Testis (tissue), 3 donors: Measurements from ENCODE around the gene KIF1A. TPM values are rescaled to one million over a fixed set of nuclear protein-coding genes. Genes with fewer than 3 reads are reported as not detected.
"Not testable (repeated sequence)": the region's sequence is repeated elsewhere in the genome, so short reads cannot be mapped to it uniquely, and the experiment has no call there.

Experiments used
- DNase-seq: peaks from one replicate; pipeline ENCODE4 v3.0.0-alpha.2; 2019
- H3K27ac ChIP-seq, 2 donors: fragments of 200-600 bp; sonication (generic); one replicate each; pipeline ENCODE4 v1.5.1; 2019
- H3K27me3 ChIP-seq: fragments of 200-600 bp; sonication (generic); one replicate; pipeline ENCODE4 v1.5.1; 2019
- H3K36me3 ChIP-seq: fragments of 200-600 bp; sonication (generic); one replicate; pipeline ENCODE4 v1.5.1; 2017; ENCODE audit warnings: low read depth; ENCODE audit errors: missing control alignments
- H3K4me1 ChIP-seq: fragments of 200-600 bp; sonication (generic); one replicate; pipeline ENCODE4 v1.5.1; 2019
- H3K4me3 ChIP-seq, 2 donors: fragments of 200-600 bp; sonication (generic); one replicate each; pipeline ENCODE4 v1.5.1; 2017 to 2019
- H3K9me3 ChIP-seq: fragments of 200-600 bp; sonication (generic); one replicate; pipeline ENCODE4 v1.5.1; 2017
- POLR2A ChIP-seq: fragments of 450-650 bp; IDR thresholded peaks from one replicate; pipeline ENCODE4 v1.6.1; 2017; ENCODE audit warnings: antibody characterized with exemption, mild to moderate bottlenecking, moderate library complexity
- WGBS, 2 donors: methylation state at CpG; one replicate each; pipeline ENCODE4 v1.1.5; 2018; 5-methylcytosine and 5-hydroxymethylcytosine counted together
- intact Hi-C: fragments of 100-400 bp; cut with DNase I; formaldehyde crosslinking; loops from one replicate; pipeline ENCODE4 v1.15.1; 2023; ENCODE audit warnings: low total_unique reads
- polyA plus RNA-seq: library from polyadenylated mRNA; stranded (reverse); fragments of 350-450 nt; fragmentation: Illumina TruSeq; extraction: RNeasy Lipid Tissue Mini Kit (QIAGEN cat#74804); gene quantifications from one replicate; pipeline ENCODE4 v1.2.3, GENCODE V29; 2014; ENCODE audit warnings: low read depth, low replicate concordance; ENCODE audit not compliant: insufficient read depth
- total RNA-seq, 2 donors: library from RNA; depleted of rRNA; stranded (reverse); fragments of >200 nt; gene quantifications; one replicate each; pipeline ENCODE4 v1.2.3, GENCODE V29; 2016
- TF ChIP-seq, protein P1 (sequence below), 3 experiments: fragments of 450-650 bp in 2 of 3; fragments of 200-600 bp in 1 of 3; sonication (generic) in 1 of 3; IDR thresholded peaks; one replicate each; pipeline ENCODE4 v1.5.1; 2016 to 2019; ENCODE audit warnings: antibody characterized with exemption in 3 of 3, mild to moderate bottlenecking in 2 of 3, moderate library complexity in 1 of 3

The KIF1A gene
- total and polyA plus RNA-seq, 3 donors from 2014 or later = 33.5 to 42.1 (median 37.0) TPM

GRCh38 chr2:240678043-240678442, 142.0 kb downstream of the KIF1A start:
- H3K36me3 ChIP-seq, H3K27ac ChIP-seq, H3K9me3 ChIP-seq, H3K4me1 ChIP-seq, intact Hi-C loops, H3K4me3 ChIP-seq, DNase-seq, H3K27me3 ChIP-seq: not testable (repeated sequence)
- no CpG with 5 or more reads among the region's 14 CpGs for WGBS, 2 donors

GRCh38 chr2:240675345-240675744, 144.7 kb downstream of the KIF1A start:
- H3K27ac ChIP-seq, intact Hi-C loops, H3K4me3 ChIP-seq, DNase-seq, H3K27me3 ChIP-seq, H3K9me3 ChIP-seq, H3K36me3 ChIP-seq, H3K4me1 ChIP-seq: not testable (repeated sequence)
- no CpG with 5 or more reads among the region's 24 CpGs for WGBS, 2 donors

- intact Hi-C loops, H3K27ac ChIP-seq, DNase-seq, H3K27me3 ChIP-seq, H3K9me3 ChIP-seq, H3K4me3 ChIP-seq, H3K36me3 ChIP-seq, H3K4me1 ChIP-seq: not testable (repeated sequence)
- WGBS, 2 donors = 39 to 47% methylated on average over 7 to 12 of the region's 16 CpGs
Observed at GRCh38 chr2:240674461-240675184, 145.4 kb downstream of the KIF1A start.

- intact Hi-C loops = no loop called here
Observed at GRCh38 chr2:240672701-240673190, 147.3 kb downstream of the KIF1A start.

DNA sequence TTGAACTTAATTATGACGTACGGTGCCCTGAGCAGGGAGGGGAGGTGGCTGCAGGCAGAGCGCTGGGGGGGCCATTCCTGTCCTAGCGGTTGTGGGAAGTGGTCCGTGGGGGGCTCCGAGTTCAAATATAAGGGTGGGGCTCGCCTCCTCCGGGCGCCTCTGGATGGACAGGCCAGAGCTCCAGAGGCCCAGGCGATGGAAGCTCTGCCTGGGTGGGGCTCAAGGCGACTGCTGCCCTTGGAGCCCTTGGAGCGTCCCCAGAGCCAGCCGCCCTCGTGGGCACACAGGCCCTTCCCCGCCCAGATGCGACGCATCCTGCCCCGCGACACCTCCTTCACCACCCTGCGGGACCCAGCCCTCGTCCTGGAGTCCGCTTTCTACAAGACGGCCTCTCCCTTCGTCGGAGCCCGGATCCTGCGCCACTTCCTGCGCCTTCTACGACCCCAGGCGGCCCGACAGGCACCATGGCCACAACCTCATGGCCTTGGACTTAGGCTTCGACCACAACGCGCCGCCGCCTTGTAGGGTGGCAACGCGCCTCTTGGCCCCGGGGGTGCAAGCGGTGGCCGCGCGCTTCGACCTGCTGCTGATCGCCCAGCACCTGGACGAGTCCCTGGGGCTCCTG, 147.8 kb downstream of the KIF1A start:
- DNase-seq = no peak
- 40 to 48% methylated on average over 21 to 46 of the region's 46 CpGs for WGBS, 2 donors
- H3K4me3 ChIP-seq = peak overlapping the region; percentile 18 to 24
- no peaks in the 10 kb centered on the region for H3K9me3 ChIP-seq
- intact Hi-C loops = no loop called here
- H3K27ac ChIP-seq = no peak overlapping the region
- no peaks in the 10 kb centered on the region for H3K27me3 ChIP-seq
- no peaks in the 10 kb centered on the region for H3K4me1 ChIP-seq
- TF ChIP-seq, protein P1, sequence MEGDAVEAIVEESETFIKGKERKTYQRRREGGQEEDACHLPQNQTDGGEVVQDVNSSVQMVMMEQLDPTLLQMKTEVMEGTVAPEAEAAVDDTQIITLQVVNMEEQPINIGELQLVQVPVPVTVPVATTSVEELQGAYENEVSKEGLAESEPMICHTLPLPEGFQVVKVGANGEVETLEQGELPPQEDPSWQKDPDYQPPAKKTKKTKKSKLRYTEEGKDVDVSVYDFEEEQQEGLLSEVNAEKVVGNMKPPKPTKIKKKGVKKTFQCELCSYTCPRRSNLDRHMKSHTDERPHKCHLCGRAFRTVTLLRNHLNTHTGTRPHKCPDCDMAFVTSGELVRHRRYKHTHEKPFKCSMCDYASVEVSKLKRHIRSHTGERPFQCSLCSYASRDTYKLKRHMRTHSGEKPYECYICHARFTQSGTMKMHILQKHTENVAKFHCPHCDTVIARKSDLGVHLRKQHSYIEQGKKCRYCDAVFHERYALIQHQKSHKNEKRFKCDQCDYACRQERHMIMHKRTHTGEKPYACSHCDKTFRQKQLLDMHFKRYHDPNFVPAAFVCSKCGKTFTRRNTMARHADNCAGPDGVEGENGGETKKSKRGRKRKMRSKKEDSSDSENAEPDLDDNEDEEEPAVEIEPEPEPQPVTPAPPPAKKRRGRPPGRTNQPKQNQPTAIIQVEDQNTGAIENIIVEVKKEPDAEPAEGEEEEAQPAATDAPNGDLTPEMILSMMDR (IDR thresholded peaks at IDR 0.05) = no peak
- TF ChIP-seq POLR2A = no peak
- no peaks in the 10 kb centered on the region for H3K36me3 ChIP-seq

More at GRCh38 chr2:240672701-240673190, 147.3 kb downstream of the KIF1A start:
- DNase-seq = no peak
- Histone ChIP-seq H3K36me3 (no peaks in the 10 kb centered on the region), H3K27me3 (no peaks in the 10 kb centered on the region), H3K9me3 (no peaks in the 10 kb centered on the region), H3K27ac (no peak overlapping the region), H3K4me3 (peak overlapping the region; percentile 18 to 24), H3K4me1 (no peaks in the 10 kb centered on the region)
- WGBS, 2 donors = 3% methylated on average over 44 of the region's 55 CpGs; no CpG with 5 or more reads in 1 of the 2 donors
- no peak for TF ChIP-seq POLR2A
- TF ChIP-seq, protein P1 (IDR thresholded peaks at IDR 0.05) = no peak

- Histone ChIP-seq H3K27me3 (no peaks in the 10 kb centered on the region), H3K27ac (no peak overlapping the region), H3K36me3 (no peaks in the 10 kb centered on the region), H3K9me3 (no peaks in the 10 kb centered on the region), H3K4me1 (no peaks in the 10 kb centered on the region), H3K4me3 (no peak overlapping the region)
- TF ChIP-seq, protein P1 (IDR thresholded peaks at IDR 0.05) = no peak
- TF ChIP-seq POLR2A = no peak
- no peak for DNase-seq
- intact Hi-C loops = no loop called here
- WGBS, 2 donors = 83 to 86% methylated on average over 4 of the region's 4 CpGs
Observed at GRCh38 chr2:240670950-240671349, 149.1 kb downstream of the KIF1A start.
